ENCODE results near the gene SERP2.

DNA sequence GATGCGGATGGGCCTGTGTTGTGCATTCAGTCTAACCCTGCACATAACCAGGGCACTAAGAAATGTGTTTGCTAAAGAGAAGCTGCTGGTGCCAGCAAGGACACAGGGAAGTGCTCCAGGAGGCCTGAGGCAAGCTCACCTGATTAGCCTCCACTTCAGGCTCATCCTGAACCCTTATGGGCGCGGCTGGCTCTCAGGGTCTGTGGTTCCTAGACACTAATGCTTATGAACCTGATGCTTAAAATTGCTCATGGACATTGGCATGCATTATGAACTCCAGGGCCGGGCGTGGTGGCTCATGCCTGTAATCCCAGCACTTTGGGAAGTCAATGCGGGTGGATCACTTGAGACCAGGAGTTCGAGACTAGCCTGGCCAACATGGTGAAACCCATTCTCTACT, 34.3 kb downstream of the SERP2 start:
- TF ChIP-seq, protein P1, sequence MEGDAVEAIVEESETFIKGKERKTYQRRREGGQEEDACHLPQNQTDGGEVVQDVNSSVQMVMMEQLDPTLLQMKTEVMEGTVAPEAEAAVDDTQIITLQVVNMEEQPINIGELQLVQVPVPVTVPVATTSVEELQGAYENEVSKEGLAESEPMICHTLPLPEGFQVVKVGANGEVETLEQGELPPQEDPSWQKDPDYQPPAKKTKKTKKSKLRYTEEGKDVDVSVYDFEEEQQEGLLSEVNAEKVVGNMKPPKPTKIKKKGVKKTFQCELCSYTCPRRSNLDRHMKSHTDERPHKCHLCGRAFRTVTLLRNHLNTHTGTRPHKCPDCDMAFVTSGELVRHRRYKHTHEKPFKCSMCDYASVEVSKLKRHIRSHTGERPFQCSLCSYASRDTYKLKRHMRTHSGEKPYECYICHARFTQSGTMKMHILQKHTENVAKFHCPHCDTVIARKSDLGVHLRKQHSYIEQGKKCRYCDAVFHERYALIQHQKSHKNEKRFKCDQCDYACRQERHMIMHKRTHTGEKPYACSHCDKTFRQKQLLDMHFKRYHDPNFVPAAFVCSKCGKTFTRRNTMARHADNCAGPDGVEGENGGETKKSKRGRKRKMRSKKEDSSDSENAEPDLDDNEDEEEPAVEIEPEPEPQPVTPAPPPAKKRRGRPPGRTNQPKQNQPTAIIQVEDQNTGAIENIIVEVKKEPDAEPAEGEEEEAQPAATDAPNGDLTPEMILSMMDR (IDR thresholded peaks at IDR 0.05), result no peak
- no peak for TF ChIP-seq POLR2A (IDR thresholded peaks at IDR 0.05)
